Tibial artery (tissue), 4 donors: Measurements from ENCODE around the gene LATS1.
A peak's percentile ranks its signal among the peaks of the same experiment; 100 is the strongest.

Experiments
- DNase-seq, 2 donors: peaks; one replicate each; pipeline ENCODE4 v3.0.0-alpha.2; 2019
- H3K27ac ChIP-seq, 2 donors: fragments of 200-600 bp; sonication (generic) in 1 of 2; 1 replicate in 1 of 2; 2 replicates in 1 of 2; pipeline ENCODE4 v1.5.1; 2018 to 2019; ENCODE audit warnings: mild to moderate bottlenecking in 1 of 2
- H3K27me3 ChIP-seq, 2 donors: fragments of 200-600 bp; sonication (generic) in 1 of 2; one replicate each; pipeline versions ENCODE4 v1.5.1 to v1.6.0; 2016 to 2019
- H3K36me3 ChIP-seq, 3 donors: fragments of 200-600 bp; sonication (generic) in 2 of 3; one replicate each; pipeline ENCODE4 v1.5.1; 2016 to 2019; ENCODE audit warnings: mild to moderate bottlenecking in 2 of 3
- H3K4me1 ChIP-seq, 4 donors: fragments of 200-600 bp; sonication (generic) in 2 of 4; 1 replicate in 3 of 4; 2 replicates in 1 of 4; pipeline ENCODE4 v1.5.1; 2016 to 2019
- H3K4me3 ChIP-seq, 2 donors: fragments of 200-600 bp; sonication (generic) in 1 of 2; 1 replicate in 1 of 2; 2 replicates in 1 of 2; pipeline ENCODE4 v1.5.1; 2018 to 2019; ENCODE audit warnings: mild to moderate bottlenecking in 2 of 2
- H3K9me3 ChIP-seq, 3 donors: fragments of 200-600 bp; sonication (generic) in 1 of 3; one replicate each; pipeline ENCODE4 v1.5.1; 2016 to 2019
- intact Hi-C: fragments of 100-400 bp; cut with DNase I; formaldehyde crosslinking; loops from one replicate; pipeline ENCODE4 v1.15.0; 2023; ENCODE audit warnings: low total_unique reads
- TF ChIP-seq, protein P1 (sequence below), 2 experiments: fragments of 200-600 bp in 1 of 2; fragments of 450-650 bp in 1 of 2; IDR thresholded peaks; one replicate each; pipeline ENCODE4 v1.5.1; 2017 to 2019; ENCODE audit warnings: antibody characterized with exemption in 2 of 2, mild to moderate bottlenecking in 1 of 2, moderate library complexity in 1 of 2

LATS1 gene

DNA sequence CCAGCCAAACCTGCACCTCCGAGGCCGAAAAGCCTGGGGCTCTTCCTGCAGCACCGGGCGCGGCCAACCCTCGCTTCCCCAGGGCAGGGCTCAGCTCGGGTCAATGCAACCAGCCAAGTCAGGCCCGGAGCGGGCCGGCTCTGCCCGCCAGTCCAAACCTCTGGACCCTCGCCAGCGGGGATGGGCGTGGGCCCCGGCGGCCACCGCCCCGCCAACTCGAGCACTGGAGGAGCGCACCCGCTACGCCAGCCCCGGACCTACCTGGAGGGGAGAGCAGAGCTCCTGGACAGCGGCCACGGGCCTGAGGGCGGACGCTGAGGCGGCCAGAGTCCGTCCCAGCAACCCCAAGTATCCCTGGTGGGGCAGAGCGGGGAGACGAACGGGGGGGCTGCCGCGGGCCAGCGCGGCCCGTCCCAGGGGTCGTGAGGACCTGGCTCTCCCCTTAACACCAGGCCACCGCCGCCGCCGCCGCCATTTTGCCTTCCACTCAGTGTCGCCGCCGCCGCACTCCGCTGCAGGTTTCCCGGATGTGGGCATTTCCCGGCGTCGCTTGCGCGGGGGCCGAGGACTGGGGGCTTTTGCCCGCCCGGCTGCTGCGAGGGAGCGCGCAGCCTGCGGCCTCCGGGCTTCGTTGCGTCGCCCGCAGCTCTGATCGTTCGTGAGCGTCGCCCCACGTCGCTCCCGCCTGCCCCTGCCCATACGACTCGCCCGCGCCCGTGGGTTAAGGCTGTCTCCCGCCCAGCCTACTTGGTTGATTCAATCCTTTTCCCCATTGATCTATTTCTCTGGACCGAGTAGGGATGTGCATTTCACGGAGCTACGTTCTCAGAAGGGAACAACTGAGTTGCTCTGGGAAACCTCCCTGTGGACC, at the start of gene LATS1:
Gene LATS1, minus strand, starts transcription at position 514 of the 871 bp plus-strand sequence. CDS start 15,975 bp downstream, outside the sequence.
- Histone ChIP-seq H3K27me3 (no peaks in the 10 kb centered on the region), H3K4me1 (peaks cover 0 to 29% (median 16%) of the 10 kb centered on the region in 4 donors), H3K36me3 (peaks cover 0 to 7% (median 0%) of the 10 kb centered on the region in 3 donors), H3K27ac (peak within 1 kb of the TSS; percentile 97 to 99), H3K4me3 (peak within 1 kb of the TSS; percentile 87), H3K9me3 (no peaks in the 10 kb centered on the region)
- intact Hi-C loops: loop anchor here (10.0 kb wide), 1 partner anchor 207 kb away; the partner anchor contains the start of gene RAET1G
- TF ChIP-seq, protein P1, sequence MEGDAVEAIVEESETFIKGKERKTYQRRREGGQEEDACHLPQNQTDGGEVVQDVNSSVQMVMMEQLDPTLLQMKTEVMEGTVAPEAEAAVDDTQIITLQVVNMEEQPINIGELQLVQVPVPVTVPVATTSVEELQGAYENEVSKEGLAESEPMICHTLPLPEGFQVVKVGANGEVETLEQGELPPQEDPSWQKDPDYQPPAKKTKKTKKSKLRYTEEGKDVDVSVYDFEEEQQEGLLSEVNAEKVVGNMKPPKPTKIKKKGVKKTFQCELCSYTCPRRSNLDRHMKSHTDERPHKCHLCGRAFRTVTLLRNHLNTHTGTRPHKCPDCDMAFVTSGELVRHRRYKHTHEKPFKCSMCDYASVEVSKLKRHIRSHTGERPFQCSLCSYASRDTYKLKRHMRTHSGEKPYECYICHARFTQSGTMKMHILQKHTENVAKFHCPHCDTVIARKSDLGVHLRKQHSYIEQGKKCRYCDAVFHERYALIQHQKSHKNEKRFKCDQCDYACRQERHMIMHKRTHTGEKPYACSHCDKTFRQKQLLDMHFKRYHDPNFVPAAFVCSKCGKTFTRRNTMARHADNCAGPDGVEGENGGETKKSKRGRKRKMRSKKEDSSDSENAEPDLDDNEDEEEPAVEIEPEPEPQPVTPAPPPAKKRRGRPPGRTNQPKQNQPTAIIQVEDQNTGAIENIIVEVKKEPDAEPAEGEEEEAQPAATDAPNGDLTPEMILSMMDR (IDR thresholded peaks at IDR 0.05): no peak
- DNase-seq: peak; percentile 88 to 93

DNA sequence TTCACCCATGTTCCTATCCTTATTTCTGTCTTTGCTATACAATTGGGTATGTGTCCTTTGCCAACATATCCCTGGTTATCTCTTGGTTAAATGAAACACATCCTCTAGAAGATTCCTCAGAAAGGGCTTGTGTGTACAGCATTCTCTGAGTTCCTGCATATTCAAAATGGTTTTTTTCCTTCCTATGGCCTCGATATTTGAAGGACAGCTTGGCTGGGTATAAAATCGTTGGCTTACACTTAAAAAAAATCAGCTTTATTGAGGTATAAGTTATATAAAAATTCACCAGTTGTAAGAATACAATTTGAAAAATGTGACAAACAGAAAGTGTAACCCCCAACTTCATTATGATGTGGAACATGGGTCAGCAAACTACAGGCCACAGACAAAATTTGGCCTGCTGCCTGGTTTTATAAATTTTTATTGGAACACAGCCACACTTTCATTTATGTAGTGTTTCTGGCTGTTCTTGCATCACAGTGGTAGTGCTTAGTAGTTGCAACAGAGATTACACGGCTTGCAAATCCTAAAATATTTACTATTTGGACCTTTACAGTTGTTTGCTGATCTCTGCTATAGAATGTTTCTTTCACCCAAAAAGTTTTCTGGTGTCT, 48.4 kb upstream of the LATS1 start:
- peaks cover 0 to 19% (median 3%) of the 10 kb centered on the region in 4 donors for H3K4me1 ChIP-seq
- no peak overlapping the region for H3K27ac ChIP-seq
- H3K27me3 ChIP-seq: no peaks in the 10 kb centered on the region
- peaks cover 0 to 11% (median 10%) of the 10 kb centered on the region in 3 donors for H3K36me3 ChIP-seq
- intact Hi-C loops: no loop called here
- TF ChIP-seq, protein P1 (IDR thresholded peaks at IDR 0.05): no peak
- no peak for DNase-seq
- H3K9me3 ChIP-seq: peaks cover 0 to 3% (median 0%) of the 10 kb centered on the region in 3 donors
- no peak overlapping the region for H3K4me3 ChIP-seq

DNA sequence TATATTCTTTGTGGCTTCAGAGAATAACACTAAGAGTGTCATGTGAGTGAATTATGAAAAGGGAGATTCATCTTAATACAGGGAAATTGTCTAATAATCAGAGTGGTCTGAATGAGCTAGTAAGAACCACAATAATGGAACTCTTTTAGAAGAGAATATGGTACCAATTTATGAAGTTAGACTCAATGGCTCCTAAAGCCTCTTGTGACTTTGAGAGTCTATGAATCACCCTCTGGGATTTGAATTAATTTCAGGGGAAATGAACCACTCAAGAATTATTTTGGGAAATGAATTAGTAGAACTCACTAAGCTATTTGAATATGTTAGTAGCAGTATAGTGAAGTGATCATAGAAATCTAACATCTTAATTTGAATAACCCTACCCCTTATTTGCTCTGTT, 46.0 kb upstream of the LATS1 start:
- no peak overlapping the region for H3K27ac ChIP-seq
- intact Hi-C loops: no loop called here
- TF ChIP-seq, protein P1 (IDR thresholded peaks at IDR 0.05): no peak

DNA sequence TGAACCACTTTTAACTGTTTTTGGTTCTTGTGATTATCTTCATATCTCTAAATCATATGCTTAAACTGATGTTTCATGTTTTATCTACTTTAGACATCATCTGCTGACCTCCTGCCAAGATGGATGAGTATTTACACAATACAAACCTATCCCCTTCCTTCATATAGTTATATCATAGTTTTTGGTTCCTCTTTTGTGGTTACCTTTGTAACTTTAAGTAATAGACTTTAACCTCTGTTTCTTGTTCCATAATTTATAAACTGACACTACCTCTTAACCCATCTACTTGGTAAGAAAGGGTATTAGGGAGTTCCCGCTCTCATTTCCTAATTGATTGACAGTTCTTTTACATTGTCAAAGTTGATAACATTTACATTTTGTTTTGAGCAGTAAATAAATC, 43.5 kb upstream of the LATS1 start:
- Histone ChIP-seq H3K9me3 (peaks cover 0 to 3% (median 0%) of the 10 kb centered on the region in 3 donors), H3K4me1 (peaks cover 0 to 11% (median under 1%) of the 10 kb centered on the region in 4 donors), H3K4me3 (no peak overlapping the region), H3K27ac (no peak overlapping the region), H3K27me3 (no peaks in the 10 kb centered on the region), H3K36me3 (peaks cover 12 to 16% (median 13%) of the 10 kb centered on the region in 3 donors)
- TF ChIP-seq, protein P1 (IDR thresholded peaks at IDR 0.05): no peak
- intact Hi-C loops: no loop called here
- no peak for DNase-seq

More for the DNA sequence above, 46.0 kb upstream of the LATS1 start:
- Histone ChIP-seq H3K36me3 (peaks cover 12 to 22% (median 13%) of the 10 kb centered on the region in 3 donors), H3K9me3 (peaks cover 0 to 3% (median 0%) of the 10 kb centered on the region in 3 donors), H3K4me3 (no peak overlapping the region), H3K4me1 (peaks cover 0 to 19% (median 3%) of the 10 kb centered on the region in 4 donors), H3K27me3 (no peaks in the 10 kb centered on the region)
- DNase-seq: no peak

DNA sequence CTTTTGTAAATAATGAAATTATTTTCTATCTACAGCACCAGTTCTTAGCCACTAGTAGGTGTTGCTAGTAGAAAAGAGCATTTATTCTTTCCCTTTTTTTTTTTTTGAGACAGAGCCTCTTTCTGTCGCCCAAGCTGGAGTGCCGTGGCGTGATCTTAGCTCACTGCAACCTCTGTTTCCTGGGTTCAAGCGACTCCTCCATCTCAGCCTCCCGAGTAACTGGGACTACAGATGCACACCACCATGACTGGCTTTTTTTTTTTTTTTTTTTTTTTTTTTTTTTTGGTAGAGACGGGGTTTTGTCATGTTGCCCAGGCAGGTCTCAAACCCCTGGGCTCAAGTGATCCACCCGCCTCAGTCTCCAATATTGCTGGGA, 38.3 kb upstream of the LATS1 start:
- DNase-seq: no peak
- Histone ChIP-seq H3K27me3 (no peaks in the 10 kb centered on the region), H3K4me1 (peaks cover 0 to 30% (median 2%) of the 10 kb centered on the region in 4 donors), H3K27ac (no peak overlapping the region), H3K9me3 (no peaks in the 10 kb centered on the region), H3K4me3 (no peak overlapping the region), H3K36me3 (peaks cover 4 to 12% (median 10%) of the 10 kb centered on the region in 3 donors)
- TF ChIP-seq, protein P1 (IDR thresholded peaks at IDR 0.05): no peak
- intact Hi-C loops: no loop called here
